ENCODE data around the gene CFAP74. TPM values are rescaled to one million over a fixed set of nuclear protein-coding genes. Genes with fewer than 3 reads are reported as not detected.

CFAP74 gene
- total and polyA plus RNA-seq, 2 of the 13 experiments (the other 11 are each of a cell fraction or from before 2014, with no cell fraction given): 0.27 to 0.62 TPM

DNA sequence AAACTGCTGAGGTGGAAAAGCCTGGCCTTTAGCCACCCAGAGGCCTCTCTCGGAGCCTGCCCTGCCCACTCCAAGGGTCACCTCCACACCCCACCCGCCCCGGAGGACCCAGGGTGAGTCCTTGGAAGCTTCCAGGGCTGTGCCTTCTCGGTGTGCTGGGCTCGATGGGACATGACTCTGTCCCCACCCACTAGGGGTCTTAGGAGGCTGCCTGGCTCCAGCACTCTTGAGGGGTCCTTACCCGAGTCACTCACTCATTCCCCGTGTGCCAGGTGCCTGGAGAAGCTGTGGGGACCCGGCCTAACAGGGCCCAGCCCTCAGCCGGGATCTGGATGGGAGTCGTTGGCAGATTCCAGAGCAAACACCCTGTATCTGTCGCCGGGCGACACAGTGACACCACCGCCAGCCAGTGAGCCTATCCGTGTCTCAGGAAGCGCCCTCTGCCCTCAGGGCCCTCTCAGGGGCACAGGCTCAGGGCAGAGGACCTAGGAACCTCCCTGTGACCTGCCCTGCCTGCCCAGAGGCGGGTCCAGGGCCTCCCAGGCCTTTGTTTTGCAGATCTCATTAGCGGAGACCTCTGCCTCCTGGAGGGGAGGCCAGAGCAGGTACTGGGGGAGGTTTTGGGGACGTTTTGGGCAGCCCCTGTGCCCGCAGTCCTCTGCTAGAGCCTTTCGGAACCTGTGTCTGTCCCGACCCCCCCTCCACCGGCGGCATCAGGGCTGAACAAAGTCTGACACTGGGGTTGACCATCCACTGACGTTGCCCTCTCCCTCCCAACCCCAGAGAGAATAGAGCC is 43.6 kb upstream of the CFAP74 start (continued):
- TF ChIP-seq, protein P1, sequence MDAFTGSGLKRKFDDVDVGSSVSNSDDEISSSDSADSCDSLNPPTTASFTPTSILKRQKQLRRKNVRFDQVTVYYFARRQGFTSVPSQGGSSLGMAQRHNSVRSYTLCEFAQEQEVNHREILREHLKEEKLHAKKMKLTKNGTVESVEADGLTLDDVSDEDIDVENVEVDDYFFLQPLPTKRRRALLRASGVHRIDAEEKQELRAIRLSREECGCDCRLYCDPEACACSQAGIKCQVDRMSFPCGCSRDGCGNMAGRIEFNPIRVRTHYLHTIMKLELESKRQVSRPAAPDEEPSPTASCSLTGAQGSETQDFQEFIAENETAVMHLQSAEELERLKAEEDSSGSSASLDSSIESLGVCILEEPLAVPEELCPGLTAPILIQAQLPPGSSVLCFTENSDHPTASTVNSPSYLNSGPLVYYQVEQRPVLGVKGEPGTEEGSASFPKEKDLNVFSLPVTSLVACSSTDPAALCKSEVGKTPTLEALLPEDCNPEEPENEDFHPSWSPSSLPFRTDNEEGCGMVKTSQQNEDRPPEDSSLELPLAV (CRISPR knock-in tag; conservative IDR thresholded peaks at IDR 0.05; ENCODE audit: low read depth): no peak
- TF ChIP-seq BRD4 (CRISPR knock-in tag; IDR thresholded peaks at IDR 0.05) (peak; percentile 53; the same call in 1 of the 2 replicates), RXRA (CRISPR knock-in tag; IDR thresholded peaks at IDR 0.05) (peak; percentile 64), NONO (IDR thresholded peaks at IDR 0.05) (no peak), NONO (CRISPR knock-in tag; conservative IDR thresholded peaks at IDR 0.05) (peak; percentile 55; the same call in 1 of the 2 replicates), EEA1 (CRISPR knock-in tag; IDR thresholded peaks at IDR 0.05; ENCODE audit: borderline replicate concordance) (no peak), MTF2 (CRISPR knock-in tag; IDR thresholded peaks at IDR 0.05; ENCODE audit: borderline replicate concordance) (0 out of 2 replicates have a peak, but pooled peaks have one; percentile 18), ZNF816 (CRISPR knock-in tag; IDR thresholded peaks at IDR 0.05; ENCODE audit: borderline replicate concordance) (peak; percentile 27; the same call in 1 of the 2 replicates), SOX6 (IDR thresholded peaks at IDR 0.05) (no peak), SOX6 (CRISPR knock-in tag; IDR thresholded peaks at IDR 0.05) (peak; percentile 89), KLF16 (CRISPR knock-in tag; IDR thresholded peaks at IDR 0.05) (no peak; a peak in 1 of 4 replicates), SALL1 (CRISPR knock-in tag; IDR thresholded peaks at IDR 0.05) (peak; percentile 56; the same call in 1 of the 2 replicates), HDAC1 (CRISPR knock-in tag; IDR thresholded peaks at IDR 0.05) (peak; percentile 76; the same call in 1 of the 2 replicates), SIN3A (IDR thresholded peaks at IDR 0.05; ENCODE audit: borderline replicate concordance, low read depth, low read length) (no peak)
- TF ChIP-seq, protein P2, sequence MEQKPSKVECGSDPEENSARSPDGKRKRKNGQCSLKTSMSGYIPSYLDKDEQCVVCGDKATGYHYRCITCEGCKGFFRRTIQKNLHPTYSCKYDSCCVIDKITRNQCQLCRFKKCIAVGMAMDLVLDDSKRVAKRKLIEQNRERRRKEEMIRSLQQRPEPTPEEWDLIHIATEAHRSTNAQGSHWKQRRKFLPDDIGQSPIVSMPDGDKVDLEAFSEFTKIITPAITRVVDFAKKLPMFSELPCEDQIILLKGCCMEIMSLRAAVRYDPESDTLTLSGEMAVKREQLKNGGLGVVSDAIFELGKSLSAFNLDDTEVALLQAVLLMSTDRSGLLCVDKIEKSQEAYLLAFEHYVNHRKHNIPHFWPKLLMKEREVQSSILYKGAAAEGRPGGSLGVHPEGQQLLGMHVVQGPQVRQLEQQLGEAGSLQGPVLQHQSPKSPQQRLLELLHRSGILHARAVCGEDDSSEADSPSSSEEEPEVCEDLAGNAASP (CRISPR knock-in tag; IDR thresholded peaks at IDR 0.05; ENCODE audit: borderline replicate concordance): peak; percentile 33; the same call in 1 of the 2 replicates
- TF ChIP-seq, protein P3, sequence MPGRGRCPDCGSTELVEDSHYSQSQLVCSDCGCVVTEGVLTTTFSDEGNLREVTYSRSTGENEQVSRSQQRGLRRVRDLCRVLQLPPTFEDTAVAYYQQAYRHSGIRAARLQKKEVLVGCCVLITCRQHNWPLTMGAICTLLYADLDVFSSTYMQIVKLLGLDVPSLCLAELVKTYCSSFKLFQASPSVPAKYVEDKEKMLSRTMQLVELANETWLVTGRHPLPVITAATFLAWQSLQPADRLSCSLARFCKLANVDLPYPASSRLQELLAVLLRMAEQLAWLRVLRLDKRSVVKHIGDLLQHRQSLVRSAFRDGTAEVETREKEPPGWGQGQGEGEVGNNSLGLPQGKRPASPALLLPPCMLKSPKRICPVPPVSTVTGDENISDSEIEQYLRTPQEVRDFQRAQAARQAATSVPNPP (CRISPR knock-in tag; IDR thresholded peaks at IDR 0.05): no peak
- TF ChIP-seq, protein P4, sequence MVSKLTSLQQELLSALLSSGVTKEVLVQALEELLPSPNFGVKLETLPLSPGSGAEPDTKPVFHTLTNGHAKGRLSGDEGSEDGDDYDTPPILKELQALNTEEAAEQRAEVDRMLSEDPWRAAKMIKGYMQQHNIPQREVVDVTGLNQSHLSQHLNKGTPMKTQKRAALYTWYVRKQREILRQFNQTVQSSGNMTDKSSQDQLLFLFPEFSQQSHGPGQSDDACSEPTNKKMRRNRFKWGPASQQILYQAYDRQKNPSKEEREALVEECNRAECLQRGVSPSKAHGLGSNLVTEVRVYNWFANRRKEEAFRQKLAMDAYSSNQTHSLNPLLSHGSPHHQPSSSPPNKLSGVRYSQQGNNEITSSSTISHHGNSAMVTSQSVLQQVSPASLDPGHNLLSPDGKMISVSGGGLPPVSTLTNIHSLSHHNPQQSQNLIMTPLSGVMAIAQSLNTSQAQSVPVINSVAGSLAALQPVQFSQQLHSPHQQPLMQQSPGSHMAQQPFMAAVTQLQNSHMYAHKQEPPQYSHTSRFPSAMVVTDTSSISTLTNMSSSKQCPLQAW (CRISPR knock-in tag; IDR thresholded peaks at IDR 0.05): peak; percentile 55; the same call in 1 of the 2 replicates
- TF ChIP-seq, protein P5, sequence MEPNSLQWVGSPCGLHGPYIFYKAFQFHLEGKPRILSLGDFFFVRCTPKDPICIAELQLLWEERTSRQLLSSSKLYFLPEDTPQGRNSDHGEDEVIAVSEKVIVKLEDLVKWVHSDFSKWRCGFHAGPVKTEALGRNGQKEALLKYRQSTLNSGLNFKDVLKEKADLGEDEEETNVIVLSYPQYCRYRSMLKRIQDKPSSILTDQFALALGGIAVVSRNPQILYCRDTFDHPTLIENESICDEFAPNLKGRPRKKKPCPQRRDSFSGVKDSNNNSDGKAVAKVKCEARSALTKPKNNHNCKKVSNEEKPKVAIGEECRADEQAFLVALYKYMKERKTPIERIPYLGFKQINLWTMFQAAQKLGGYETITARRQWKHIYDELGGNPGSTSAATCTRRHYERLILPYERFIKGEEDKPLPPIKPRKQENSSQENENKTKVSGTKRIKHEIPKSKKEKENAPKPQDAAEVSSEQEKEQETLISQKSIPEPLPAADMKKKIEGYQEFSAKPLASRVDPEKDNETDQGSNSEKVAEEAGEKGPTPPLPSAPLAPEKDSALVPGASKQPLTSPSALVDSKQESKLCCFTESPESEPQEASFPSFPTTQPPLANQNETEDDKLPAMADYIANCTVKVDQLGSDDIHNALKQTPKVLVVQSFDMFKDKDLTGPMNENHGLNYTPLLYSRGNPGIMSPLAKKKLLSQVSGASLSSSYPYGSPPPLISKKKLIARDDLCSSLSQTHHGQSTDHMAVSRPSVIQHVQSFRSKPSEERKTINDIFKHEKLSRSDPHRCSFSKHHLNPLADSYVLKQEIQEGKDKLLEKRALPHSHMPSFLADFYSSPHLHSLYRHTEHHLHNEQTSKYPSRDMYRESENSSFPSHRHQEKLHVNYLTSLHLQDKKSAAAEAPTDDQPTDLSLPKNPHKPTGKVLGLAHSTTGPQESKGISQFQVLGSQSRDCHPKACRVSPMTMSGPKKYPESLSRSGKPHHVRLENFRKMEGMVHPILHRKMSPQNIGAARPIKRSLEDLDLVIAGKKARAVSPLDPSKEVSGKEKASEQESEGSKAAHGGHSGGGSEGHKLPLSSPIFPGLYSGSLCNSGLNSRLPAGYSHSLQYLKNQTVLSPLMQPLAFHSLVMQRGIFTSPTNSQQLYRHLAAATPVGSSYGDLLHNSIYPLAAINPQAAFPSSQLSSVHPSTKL (CRISPR knock-in tag; IDR thresholded peaks at IDR 0.05): no peak

All from HepG2 (cell line).